A549 (cell line): ENCODE measurements around the gene DNMT3L.

Source experiments
- BHLHE40 ChIP-seq: IDR thresholded peaks from 2 replicates; pipeline ENCODE4 v1.6.1; 2012; ENCODE audit warnings: low read depth, low read length, inconsistent platforms
- CTCF ChIP-seq: fragments of >200 bp; sonication (Bioruptor Twin); formaldehyde crosslinking; IDR thresholded peaks from 3 replicates; pipeline ENCODE4 v1.5.1; 2016
- ELK1 ChIP-seq: fragments of 150-350 bp; IDR thresholded peaks from 2 replicates; pipeline ENCODE4 v1.6.1; 2014; ENCODE audit warnings: low read depth, mild to moderate bottlenecking, low read length
- KDM1A ChIP-seq: fragments of 200-600 bp; sonication (generic); IDR thresholded peaks from 2 replicates; pipeline ENCODE4 v1.6.1; 2016; ENCODE audit warnings: low read depth, mild to moderate bottlenecking
- MYC ChIP-seq: IDR thresholded peaks from 2 replicates; pipeline ENCODE4 v1.6.1; 2012; ENCODE audit warnings: mild to moderate bottlenecking, inconsistent platforms, low read length, improper control_type of control experiment, borderline replicate concordance
- POLR2A ChIP-seq: IDR thresholded peaks from 2 replicates; pipeline ENCODE4 v1.6.1; 2012; ENCODE audit warnings: mild to moderate bottlenecking, low read length
- RAD21 ChIP-seq, 2 experiments: fragments of >200 bp in 1 of 2; sonication (Bioruptor Twin) in 1 of 2; formaldehyde crosslinking in 1 of 2; IDR thresholded peaks in 1 of 2; conservative IDR thresholded peaks in 1 of 2; 2 replicates in 1 of 2; 3 replicates in 1 of 2; pipeline ENCODE4 v1.6.1; 2012 to 2018; ENCODE audit warnings: inconsistent platforms in 1 of 2
- RARB ChIP-seq: fragments of 250-450 bp; sonication (Bioruptor Pico); IDR thresholded peaks from 2 replicates; pipeline ENCODE4 v1.8.0; 2021; ENCODE audit warnings: mild to moderate bottlenecking, moderate library complexity
- RCOR1 ChIP-seq: fragments of 150-350 bp; IDR thresholded peaks from 2 replicates; pipeline ENCODE4 v1.6.1; 2014; ENCODE audit warnings: antibody characterized with exemption, low read length, low read depth
- REST ChIP-seq: fragments of 200-600 bp; sonication (generic); IDR thresholded peaks from 2 replicates; pipeline ENCODE4 v1.6.1; 2016; ENCODE audit warnings: antibody characterized with exemption, mild to moderate bottlenecking, moderate library complexity
- TF ChIP-seq, protein P1 (sequence below): IDR thresholded peaks from 2 replicates; pipeline ENCODE4 v1.6.1; 2012; ENCODE audit warnings: low read depth, borderline replicate concordance
- TF ChIP-seq, protein P2 (sequence below): fragments of 450-650 bp; IDR thresholded peaks from 2 replicates; pipeline ENCODE4 v1.6.1; 2014; ENCODE audit warnings: antibody characterized with exemption

DNA sequence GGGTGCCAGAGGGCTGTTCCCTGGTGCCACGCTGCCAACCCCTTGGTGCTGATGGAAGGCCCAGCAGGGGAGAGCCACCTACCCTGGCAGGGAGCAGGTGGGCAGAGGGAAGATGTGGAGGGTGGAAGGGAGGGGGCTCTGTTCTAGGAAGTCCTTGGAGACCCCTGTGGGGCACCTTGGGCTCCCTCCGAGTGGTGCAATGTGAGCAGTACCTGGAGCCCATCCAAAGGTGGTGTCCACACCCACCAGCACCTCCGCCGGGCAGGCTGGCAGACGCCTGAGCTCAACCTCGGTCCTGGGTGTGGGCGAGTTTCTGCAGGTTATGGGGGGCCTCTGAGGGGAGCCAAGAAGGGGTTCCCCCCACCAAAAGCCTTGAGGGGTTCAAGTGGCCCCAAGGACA lies 11.3 kb upstream of the DNMT3L start:
- TF ChIP-seq BHLHE40 (no peak), RAD21 (conservative IDR thresholded peaks at IDR 0.05 in 1 of 2, IDR thresholded peaks at IDR 0.05 in 1 of 2) (no peak), CTCF (no peak), ELK1 (no peak), MYC (no peak), RCOR1 (no peak), RARB (CRISPR knock-in tag) (no peak), REST (no peak), POLR2A (no peak), KDM1A (no peak)
- TF ChIP-seq, protein P1, sequence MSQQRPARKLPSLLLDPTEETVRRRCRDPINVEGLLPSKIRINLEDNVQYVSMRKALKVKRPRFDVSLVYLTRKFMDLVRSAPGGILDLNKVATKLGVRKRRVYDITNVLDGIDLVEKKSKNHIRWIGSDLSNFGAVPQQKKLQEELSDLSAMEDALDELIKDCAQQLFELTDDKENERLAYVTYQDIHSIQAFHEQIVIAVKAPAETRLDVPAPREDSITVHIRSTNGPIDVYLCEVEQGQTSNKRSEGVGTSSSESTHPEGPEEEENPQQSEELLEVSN, result no peak
- TF ChIP-seq, protein P2, sequence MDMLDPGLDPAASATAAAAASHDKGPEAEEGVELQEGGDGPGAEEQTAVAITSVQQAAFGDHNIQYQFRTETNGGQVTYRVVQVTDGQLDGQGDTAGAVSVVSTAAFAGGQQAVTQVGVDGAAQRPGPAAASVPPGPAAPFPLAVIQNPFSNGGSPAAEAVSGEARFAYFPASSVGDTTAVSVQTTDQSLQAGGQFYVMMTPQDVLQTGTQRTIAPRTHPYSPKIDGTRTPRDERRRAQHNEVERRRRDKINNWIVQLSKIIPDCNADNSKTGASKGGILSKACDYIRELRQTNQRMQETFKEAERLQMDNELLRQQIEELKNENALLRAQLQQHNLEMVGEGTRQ, result no peak
